HUES48 (cell line): ENCODE results near the gene CTDSPL.

Experiments used
- H3K27ac ChIP-seq: one replicate; pipeline ENCODE4 v1.7.0; 2013; ENCODE audit warnings: low read depth, low read length, inconsistent platforms
- H3K27me3 ChIP-seq: 2 replicates; pipeline ENCODE4 v1.6.1; 2013; ENCODE audit warnings: mild to moderate bottlenecking, low read length; ENCODE audit not compliant: control insufficient read depth, insufficient read depth
- H3K36me3 ChIP-seq: 2 replicates; pipeline ENCODE4 v1.6.1; 2013; ENCODE audit warnings: low read length; ENCODE audit not compliant: control insufficient read depth, insufficient read depth
- H3K4me1 ChIP-seq: 2 replicates; pipeline ENCODE4 v1.6.1; 2013; ENCODE audit warnings: mild to moderate bottlenecking, low read length; ENCODE audit not compliant: control insufficient read depth, insufficient read depth
- H3K4me3 ChIP-seq: 2 replicates; pipeline ENCODE4 v1.5.1; 2013; ENCODE audit warnings: mild to moderate bottlenecking, low read depth, low read length
- H3K9ac ChIP-seq: 2 replicates; pipeline ENCODE4 v1.6.1; 2013; ENCODE audit warnings: mild to moderate bottlenecking, low read depth, low read length, moderate library complexity
- H3K9me3 ChIP-seq: 2 replicates; pipeline ENCODE4 v1.6.1; 2013; ENCODE audit warnings: low read length; ENCODE audit not compliant: control insufficient read depth, insufficient read depth

CTDSPL gene

DNA sequence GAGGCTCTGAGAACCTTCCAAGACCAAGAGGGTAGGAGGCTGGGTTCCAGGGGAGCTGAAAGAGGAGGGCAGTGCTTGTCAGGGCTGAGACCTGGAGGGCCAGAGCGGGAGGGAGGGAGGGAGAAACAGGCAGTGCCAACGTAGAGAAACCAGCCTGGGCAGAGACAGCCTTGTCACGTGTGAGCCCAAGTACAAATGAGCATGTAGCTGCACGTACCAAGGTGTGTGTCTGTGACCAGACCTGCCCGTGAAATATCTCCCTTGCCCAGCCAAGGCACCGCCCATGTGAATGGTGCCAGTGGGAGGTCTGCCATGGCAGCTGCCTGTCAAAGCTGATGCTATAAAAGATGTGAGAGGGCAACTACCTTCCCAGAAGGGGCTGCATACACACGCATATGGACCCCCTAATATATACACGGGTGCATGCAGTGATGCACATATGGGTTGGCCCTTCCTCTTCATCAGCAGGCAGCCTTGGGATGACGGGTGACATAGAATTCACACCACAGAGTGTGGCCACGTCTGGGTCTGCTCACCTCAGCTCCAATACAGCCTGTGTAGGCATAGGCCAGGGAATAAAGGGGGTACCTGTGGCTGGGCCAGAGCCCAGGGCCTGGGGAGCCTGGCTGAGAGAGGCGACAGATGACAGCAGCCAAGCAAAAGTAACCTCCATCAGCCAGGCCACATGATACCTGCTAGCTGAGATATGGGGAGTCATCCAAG lies 7.8 kb upstream of the CTDSPL start:
- Histone ChIP-seq H3K27me3 (no peaks in the 10 kb centered on the region), H3K4me1 (0 out of 2 replicates have a peak, but pooled peaks cover 5% of the 10 kb centered on the region), H3K9me3 (no peaks in the 10 kb centered on the region), H3K36me3 (no peaks in the 10 kb centered on the region), H3K9ac (no peak overlapping the region), H3K4me3 (no peak overlapping the region), H3K27ac (no peak overlapping the region)

DNA sequence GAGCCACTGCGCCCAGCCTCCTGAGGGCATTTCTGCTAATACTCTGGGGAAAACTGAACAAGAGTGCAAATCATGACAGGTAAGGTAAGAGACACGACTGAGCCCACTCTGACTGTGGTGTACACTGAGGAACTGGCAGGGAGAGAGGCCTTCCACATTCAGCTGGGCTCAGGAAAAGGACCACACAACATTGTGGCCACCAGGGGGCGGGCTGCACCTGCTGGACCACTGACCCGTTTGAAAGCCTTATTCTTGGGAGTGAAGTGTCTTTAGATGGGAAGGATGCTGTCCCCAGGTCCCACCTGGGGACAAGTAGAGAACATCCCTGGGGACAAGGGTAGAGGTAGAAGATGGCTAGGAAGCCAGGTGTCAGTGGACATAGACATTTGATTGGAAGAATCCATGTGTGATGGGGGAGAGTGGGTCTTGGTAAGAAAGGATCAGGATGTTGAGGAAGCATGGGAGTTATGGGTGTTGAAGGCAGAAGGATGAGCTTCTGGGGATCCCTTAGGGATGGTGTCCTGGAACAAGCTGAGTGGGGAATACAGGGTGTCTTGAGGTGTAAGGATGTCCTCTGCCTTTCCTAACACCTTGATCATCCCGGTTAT lies 6.2 kb upstream of the CTDSPL start:
- Histone ChIP-seq H3K9ac (no peak overlapping the region), H3K27me3 (peaks cover 11% of the 10 kb centered on the region), H3K36me3 (no peaks in the 10 kb centered on the region), H3K9me3 (0 out of 2 replicates have a peak, but pooled peaks cover 3% of the 10 kb centered on the region), H3K4me3 (no peak overlapping the region), H3K4me1 (peaks cover 5% of the 10 kb centered on the region; the same call in 1 of the 2 replicates), H3K27ac (no peak overlapping the region)

- Histone ChIP-seq H3K27ac (no peak overlapping the region), H3K4me3 (no peak overlapping the region), H3K4me1 (peaks cover 5% of the 10 kb centered on the region; the same call in 1 of the 2 replicates), H3K27me3 (peaks cover 11% of the 10 kb centered on the region), H3K9ac (no peak overlapping the region), H3K9me3 (0 out of 2 replicates have a peak, but pooled peaks cover 3% of the 10 kb centered on the region), H3K36me3 (no peaks in the 10 kb centered on the region)
Measured at GRCh38 chr3:37856381-37856780, 5.3 kb upstream of the CTDSPL start.

DNA sequence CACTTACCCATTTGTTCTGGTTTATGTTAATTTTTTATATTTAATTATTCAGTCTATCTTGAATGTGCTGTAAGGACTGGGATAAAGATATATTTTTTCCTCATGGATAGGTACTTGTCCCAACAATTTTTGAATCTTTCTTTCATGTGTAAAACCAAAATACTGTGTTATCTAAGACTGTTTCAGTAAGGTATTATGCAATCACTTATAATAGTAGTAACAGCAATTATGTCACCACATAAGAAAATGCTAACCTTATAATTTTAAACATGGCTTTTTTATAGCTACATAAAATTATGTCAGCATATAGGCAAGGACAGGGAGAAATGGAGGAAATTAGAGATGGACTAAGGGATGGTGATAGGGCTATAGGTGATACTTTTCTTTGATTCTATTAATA lies 2.9 kb upstream of the CTDSPL start:
- no peak overlapping the region for H3K27ac ChIP-seq
- peaks cover 15% of the 10 kb centered on the region for H3K27me3 ChIP-seq
- H3K4me1 ChIP-seq: peaks cover 11% of the 10 kb centered on the region
- H3K9ac ChIP-seq: no peak overlapping the region
- no peaks in the 10 kb centered on the region for H3K36me3 ChIP-seq
- H3K9me3 ChIP-seq: 0 out of 2 replicates have a peak, but pooled peaks cover 3% of the 10 kb centered on the region
- no peak overlapping the region for H3K4me3 ChIP-seq

GRCh38 chr3:37859354-37859753 lies 2.3 kb upstream of the CTDSPL start:
- 0 out of 2 replicates have a peak, but pooled peaks cover 3% of the 10 kb centered on the region for H3K9me3 ChIP-seq
- peaks cover 17% of the 10 kb centered on the region for H3K4me1 ChIP-seq
- no peak overlapping the region for H3K4me3 ChIP-seq
- peaks cover 15% of the 10 kb centered on the region for H3K27me3 ChIP-seq
- H3K36me3 ChIP-seq: no peaks in the 10 kb centered on the region
- no peak overlapping the region for H3K27ac ChIP-seq
- H3K9ac ChIP-seq: no peak overlapping the region

GRCh38 chr3:37859908-37860199 lies 1.8 kb upstream of the CTDSPL start:
- H3K27me3 ChIP-seq: peaks cover 15% of the 10 kb centered on the region
- no peak overlapping the region for H3K27ac ChIP-seq
- no peak overlapping the region for H3K9ac ChIP-seq
- H3K36me3 ChIP-seq: no peaks in the 10 kb centered on the region
- peak overlapping the region; percentile 41 for H3K4me3 ChIP-seq
- H3K9me3 ChIP-seq: 0 out of 2 replicates have a peak, but pooled peaks cover 3% of the 10 kb centered on the region
- H3K4me1 ChIP-seq: peaks cover 20% of the 10 kb centered on the region

DNA sequence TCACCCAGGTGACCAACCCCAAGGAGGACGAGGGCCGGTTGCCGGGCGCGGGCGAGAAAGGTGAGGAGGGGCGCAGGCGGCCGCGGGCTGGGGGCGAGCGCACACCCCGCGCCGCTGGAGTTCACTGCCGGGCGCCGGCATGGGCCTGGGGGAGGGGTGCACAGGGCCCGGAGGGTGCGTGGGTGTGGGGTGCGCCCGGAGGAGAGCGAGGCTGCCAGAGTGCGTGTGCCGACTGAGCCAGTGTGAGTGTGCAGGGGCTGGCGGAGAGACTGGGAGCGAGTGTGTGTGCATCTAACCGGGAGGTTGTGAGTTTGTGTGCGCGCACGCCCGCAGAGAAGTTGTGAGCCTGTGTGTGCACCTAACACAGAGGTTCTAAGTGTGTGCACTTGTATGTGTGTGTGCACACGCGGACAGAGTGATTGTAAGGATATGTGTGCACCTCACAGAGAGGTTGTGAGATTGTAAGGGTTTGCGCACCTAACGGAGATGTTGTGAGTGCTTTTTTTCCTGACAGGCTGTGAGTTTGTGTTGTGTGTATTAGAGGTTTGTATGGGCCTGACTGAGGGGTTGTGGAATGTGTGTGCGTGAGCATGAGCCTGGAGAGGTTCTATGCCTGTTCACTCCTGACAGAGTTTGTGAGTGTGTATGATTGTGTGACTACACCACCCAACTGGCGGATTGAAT lies 681 bp downstream of the CTDSPL start:
- Histone ChIP-seq H3K9ac (no peak overlapping the region), H3K36me3 (no peaks in the 10 kb centered on the region), H3K27me3 (peaks cover 15% of the 10 kb centered on the region), H3K9me3 (0 out of 2 replicates have a peak, but pooled peaks cover 3% of the 10 kb centered on the region), H3K27ac (no peak overlapping the region), H3K4me1 (peaks cover 27% of the 10 kb centered on the region), H3K4me3 (peak overlapping the region; percentile 64)

DNA sequence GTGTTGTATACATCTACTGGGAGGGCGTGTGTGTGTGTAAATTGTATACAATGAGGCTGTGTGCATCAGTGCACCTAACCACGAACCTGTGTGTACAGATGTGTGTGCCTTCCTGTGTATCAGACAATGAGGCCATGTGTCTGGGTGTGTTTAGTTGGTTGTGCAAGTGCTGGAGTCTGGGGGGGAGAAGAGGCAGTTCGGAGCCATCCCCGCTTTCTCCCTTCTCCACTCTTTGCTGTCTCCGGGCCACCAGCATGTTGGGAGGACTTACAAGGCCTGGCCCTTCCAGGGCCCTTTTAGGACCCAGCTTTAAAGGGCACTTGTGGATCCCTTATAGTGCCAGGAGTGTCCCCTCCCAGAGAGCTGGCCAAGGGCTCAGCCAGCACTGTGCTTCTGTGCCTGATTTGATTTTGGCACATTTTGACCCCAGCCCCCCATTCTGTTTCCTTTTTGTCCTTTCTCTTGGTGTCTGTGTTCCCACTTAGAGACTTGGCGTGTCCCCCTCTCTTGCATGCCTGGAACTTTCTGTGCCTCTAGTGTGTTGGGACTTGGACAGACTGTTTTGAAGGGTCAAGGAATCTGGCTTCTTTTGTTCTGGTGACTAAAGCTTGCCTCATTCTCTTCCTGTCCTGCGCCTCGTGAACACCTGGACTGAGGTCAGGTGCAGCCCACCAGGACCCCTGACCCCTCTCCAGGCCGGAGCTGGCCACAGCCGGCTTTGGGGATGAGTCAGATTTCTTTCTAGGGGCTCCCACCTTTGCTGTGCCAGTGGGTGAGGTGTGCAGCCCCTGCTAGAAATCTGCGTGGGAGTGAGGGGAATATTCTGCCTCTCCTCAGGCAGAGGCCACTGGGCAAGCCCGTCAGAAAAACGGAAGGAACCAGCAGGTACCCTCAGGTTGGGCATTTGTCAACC lies 1.5 kb downstream of the CTDSPL start:
- Histone ChIP-seq H3K4me1 (peaks cover 27% of the 10 kb centered on the region), H3K4me3 (peak overlapping the region; percentile 64), H3K9ac (no peak overlapping the region), H3K36me3 (no peaks in the 10 kb centered on the region), H3K9me3 (0 out of 2 replicates have a peak, but pooled peaks cover 3% of the 10 kb centered on the region), H3K27me3 (peaks cover 15% of the 10 kb centered on the region), H3K27ac (peak overlapping the region; percentile 9)

DNA sequence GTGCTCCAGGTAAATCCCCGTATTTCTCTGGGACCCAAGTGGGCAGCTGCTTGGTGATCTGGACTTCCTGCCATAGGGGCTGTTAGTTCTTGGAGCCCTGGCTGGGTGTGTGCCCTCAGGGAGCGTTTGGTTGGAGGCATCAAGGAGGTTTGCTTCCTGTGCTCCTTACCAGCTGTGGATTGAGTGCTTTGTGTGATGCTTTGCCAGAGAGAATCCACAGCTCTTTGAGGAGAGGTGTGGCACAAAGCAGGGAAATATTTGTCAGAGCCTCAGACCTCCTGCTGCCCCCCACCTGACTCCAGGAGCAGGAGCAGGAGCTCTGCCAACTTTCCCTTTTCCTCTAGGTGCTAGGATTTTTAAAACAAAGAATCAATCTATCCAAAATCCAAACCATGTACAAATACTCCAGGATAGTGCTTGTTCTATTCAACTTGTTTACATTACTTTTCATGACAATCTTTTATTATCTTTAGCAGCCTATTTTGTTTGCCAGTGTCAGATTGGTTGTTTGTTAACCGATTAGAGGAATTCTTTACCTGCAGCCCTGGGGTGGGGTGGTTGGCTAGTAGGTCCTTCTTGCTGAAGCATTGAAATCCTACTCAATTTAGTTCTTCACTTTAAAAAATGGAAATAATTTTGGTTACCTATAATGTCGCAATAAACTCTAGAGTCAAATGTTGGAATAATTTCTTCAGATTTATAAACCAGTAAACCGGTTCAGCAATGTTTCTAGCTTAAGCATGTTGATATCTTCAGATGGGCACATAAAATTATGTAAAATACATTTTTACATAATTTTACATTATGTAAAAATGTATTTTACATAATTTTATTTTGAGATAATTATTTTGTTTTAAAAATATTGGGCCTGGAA lies 2.5 kb downstream of the CTDSPL start:
- Histone ChIP-seq H3K9me3 (0 out of 2 replicates have a peak, but pooled peaks cover 3% of the 10 kb centered on the region), H3K36me3 (no peaks in the 10 kb centered on the region), H3K4me3 (no peak overlapping the region), H3K27me3 (peaks cover 14% of the 10 kb centered on the region), H3K27ac (peak overlapping the region; percentile 9), H3K9ac (no peak overlapping the region), H3K4me1 (peaks cover 27% of the 10 kb centered on the region)

- H3K36me3 ChIP-seq: no peaks in the 10 kb centered on the region
- no peak overlapping the region for H3K4me3 ChIP-seq
- no peak overlapping the region for H3K27ac ChIP-seq
- H3K9ac ChIP-seq: no peak overlapping the region
- peaks cover 7% of the 10 kb centered on the region for H3K27me3 ChIP-seq
- 0 out of 2 replicates have a peak, but pooled peaks cover 3% of the 10 kb centered on the region for H3K9me3 ChIP-seq
- H3K4me1 ChIP-seq: peaks cover 27% of the 10 kb centered on the region
Measured at GRCh38 chr3:37864904-37865303, 3.2 kb downstream of the CTDSPL start.
